ENCODE data around the gene NDST1. TPM values are rescaled to one million over a fixed set of nuclear protein-coding genes. Genes with fewer than 3 reads are reported as not detected.

NDST1 gene
- total and polyA plus RNA-seq, 10 donors: 6.1 to 360 (median 223) TPM

- peak; percentile 58 for DNase-seq
- intact Hi-C loops (cut with DNase I; ENCODE audit: low total_unique reads): no loop called here
These were observed 40.2 kb downstream of the NDST1 start for GRCh38 chr5:150548123-150548522.

GRCh38 chr5:150549735-150550134 is 41.8 kb downstream of the NDST1 start:
- no peaks in the 10 kb centered on the region for H3K27me3 ChIP-seq (replicated peaks in 1 of 7)
- peaks cover 0 to 100% (median 86%) of the 10 kb centered on the region in 6 donors for H3K36me3 ChIP-seq
- no peak for DNase-seq
- H3K9me3 ChIP-seq: no peaks in the 10 kb centered on the region
- whole genome bisulfite sequencing, 5 donors: 79 to 97% (median 88%) methylated on average over 1 of the region's 1 CpG
- no peak overlapping the region for H3K4me3 ChIP-seq
- no peak for TF ChIP-seq POLR2A (IDR thresholded peaks at IDR 0.05)
- TF ChIP-seq POLR2AphosphoS5 (IDR thresholded peaks at IDR 0.05): no peak
- TF ChIP-seq CTCF (IDR thresholded peaks at IDR 0.05 in 8 of 11, conservative IDR thresholded peaks at IDR 0.05 in 3 of 11): no peak
- no peak overlapping the region for H3K27ac ChIP-seq
- intact Hi-C loops (cut with DNase I; ENCODE audit: low total_unique reads): no loop called here
- H3K4me1 ChIP-seq: peaks cover 0 to 4% (median 0%) of the 10 kb centered on the region in 6 donors

More at GRCh38 chr5:150548123-150548522, 40.2 kb downstream of the NDST1 start:
- peaks cover 0 to 99% (median 73%) of the 10 kb centered on the region in 6 donors for H3K36me3 ChIP-seq
- WGBS, 5 donors: 78 to 93% (median 84%) methylated on average over 11 to 15 of the region's 15 CpGs
- no peaks in the 10 kb centered on the region for H3K9me3 ChIP-seq
- no peak for TF ChIP-seq POLR2A (IDR thresholded peaks at IDR 0.05)
- peak in 2 of 3 donors; percentile 52 to 58 for TF ChIP-seq POLR2AphosphoS5 (IDR thresholded peaks at IDR 0.05)
- no peaks in the 10 kb centered on the region for H3K27me3 ChIP-seq (replicated peaks in 1 of 7)
- H3K4me1 ChIP-seq: peaks cover 0 to 16% (median under 1%) of the 10 kb centered on the region in 6 donors
- H3K4me3 ChIP-seq: no peak overlapping the region
- H3K27ac ChIP-seq: peak overlapping the region in 2 of 8 donors; percentile 15 to 30

- H3K27ac ChIP-seq: peak overlapping the region in 2 of 8 donors; percentile 31 to 40
- WGBS, 5 donors: 35 to 71% (median 50%) methylated on average over 8 of the region's 8 CpGs
- no peak overlapping the region for H3K4me3 ChIP-seq
- no peaks in the 10 kb centered on the region for H3K9me3 ChIP-seq
- intact Hi-C loops (cut with DNase I; ENCODE audit: low total_unique reads): no loop called here
- DNase-seq: peak; percentile 40
- TF ChIP-seq POLR2AphosphoS5 (IDR thresholded peaks at IDR 0.05) (no peak), POLR2A (IDR thresholded peaks at IDR 0.05) (no peak)
- peaks cover 0 to 100% (median 86%) of the 10 kb centered on the region in 6 donors for H3K36me3 ChIP-seq
- no peaks in the 10 kb centered on the region for H3K27me3 ChIP-seq (replicated peaks in 1 of 7)
- no peaks in the 10 kb centered on the region for H3K4me1 ChIP-seq
These were observed 42.4 kb downstream of the NDST1 start for GRCh38 chr5:150550286-150550685.

GRCh38 chr5:150551066-150551465 is 43.1 kb downstream of the NDST1 start:
- H3K27ac ChIP-seq: no peak overlapping the region
- intact Hi-C loops (cut with DNase I; ENCODE audit: low total_unique reads): no loop called here
- peaks cover 0 to 100% (median 87%) of the 10 kb centered on the region in 6 donors for H3K36me3 ChIP-seq
- TF ChIP-seq POLR2A (IDR thresholded peaks at IDR 0.05): no peak
- TF ChIP-seq CTCF (IDR thresholded peaks at IDR 0.05 in 8 of 11, conservative IDR thresholded peaks at IDR 0.05 in 3 of 11): no peak
- TF ChIP-seq POLR2AphosphoS5 (IDR thresholded peaks at IDR 0.05): no peak
- no peaks in the 10 kb centered on the region for H3K27me3 ChIP-seq (replicated peaks in 1 of 7)
- H3K4me1 ChIP-seq: no peaks in the 10 kb centered on the region
- H3K9me3 ChIP-seq: no peaks in the 10 kb centered on the region
- 63 to 85% (median 69%) methylated on average over 2 of the region's 2 CpGs for WGBS, 5 donors
- H3K4me3 ChIP-seq: no peak overlapping the region
- no peak for DNase-seq

GRCh38 chr5:150553402-150553801 is 45.5 kb downstream of the NDST1 start:
- Histone ChIP-seq H3K4me3 (no peak overlapping the region), H3K4me1 (peaks cover 0 to 13% (median 5%) of the 10 kb centered on the region in 6 donors), H3K9me3 (no peaks in the 10 kb centered on the region), H3K36me3 (peaks cover 0 to 100% (median 72%) of the 10 kb centered on the region in 6 donors), H3K27me3 (replicated peaks in 1 of 7) (no peaks in the 10 kb centered on the region), H3K27ac (peak overlapping the region in 3 of 8 donors; percentile 5 to 51 (median 45))
- TF ChIP-seq POLR2A (IDR thresholded peaks at IDR 0.05) (no peak), POLR2AphosphoS5 (IDR thresholded peaks at IDR 0.05) (peak in 2 of 3 donors; percentile 23 to 44)
- 90 to 95% (median 91%) methylated on average over 12 to 17 of the region's 17 CpGs for WGBS, 5 donors
- no peak for DNase-seq
- intact Hi-C loops (cut with DNase I; ENCODE audit: low total_unique reads): no loop called here

Data from spleen (tissue), 11 donors.